ENCODE data around the gene CAPS.

The CAPS gene

DNA sequence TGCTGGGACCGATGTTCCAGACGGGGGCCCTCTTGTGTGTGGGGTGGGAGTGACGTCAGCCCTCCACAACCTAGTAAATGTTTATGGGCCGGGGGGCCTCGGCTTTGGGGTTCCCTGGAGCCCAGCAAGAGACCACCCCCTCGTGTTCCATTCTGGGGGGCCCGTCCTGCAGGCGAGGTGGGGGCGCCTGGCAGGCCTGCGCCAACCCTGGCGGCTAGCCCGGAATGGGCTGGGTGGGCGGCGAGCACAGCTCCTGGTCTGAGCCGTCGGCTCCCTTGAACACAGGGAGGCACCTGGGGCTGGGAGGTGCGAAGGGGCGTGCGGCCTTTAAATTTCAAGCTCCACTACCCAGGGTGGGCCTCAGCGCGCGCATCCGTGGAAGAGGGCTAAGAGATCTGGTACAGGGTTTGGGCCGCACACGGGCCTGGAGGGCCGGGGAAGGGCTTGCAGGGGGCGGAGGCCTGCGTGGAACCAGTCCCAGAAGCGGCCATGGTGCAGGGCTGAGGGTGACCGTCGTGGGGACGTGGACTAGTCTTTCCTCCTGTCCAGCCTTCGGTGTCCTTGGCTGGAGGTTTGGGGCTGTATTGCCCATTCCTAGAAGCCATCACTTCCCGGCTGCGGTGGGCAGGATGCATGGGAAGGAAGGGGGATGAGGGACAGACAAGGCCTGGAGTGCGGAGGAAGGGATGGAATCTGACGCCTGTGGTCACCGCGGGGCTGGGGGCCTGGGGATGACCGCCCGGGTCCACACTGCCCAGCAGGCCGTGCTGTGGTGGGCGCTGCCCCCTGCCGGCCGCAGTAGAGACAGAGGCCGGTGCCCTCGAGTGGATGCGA lies 21.9 kb upstream of the CAPS start:
- DNase-seq (ENCODE audit: low spot score), result no peak

DNA sequence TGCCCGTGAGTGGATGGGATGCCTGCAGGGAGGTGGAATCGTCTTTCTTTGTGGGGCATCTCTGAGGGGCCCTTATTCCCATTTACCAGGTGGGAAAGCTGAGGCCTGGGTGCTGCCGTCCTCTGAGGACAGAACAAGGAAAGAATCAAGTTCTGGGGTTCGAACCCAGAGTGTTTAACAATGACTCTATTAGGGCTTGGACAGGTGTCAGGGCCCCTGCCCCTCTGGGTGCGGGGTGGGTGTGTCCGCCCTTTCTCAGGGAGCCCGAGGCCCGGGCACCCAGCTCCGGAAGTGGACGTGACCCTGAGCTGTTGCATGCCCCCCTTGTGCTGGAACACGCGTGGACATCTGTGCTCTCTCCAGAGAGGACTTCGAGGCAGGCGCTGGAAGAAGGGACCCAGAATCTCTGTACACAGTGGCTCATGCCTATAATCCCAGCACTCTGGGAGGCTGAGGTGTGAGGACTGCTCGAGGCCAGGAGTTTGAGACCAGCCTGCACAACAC lies 21.2 kb upstream of the CAPS start:
- no peak for DNase-seq (ENCODE audit: low spot score)

- no peak for DNase-seq (ENCODE audit: low spot score)
These were observed 20.7 kb upstream of the CAPS start for GRCh38 chr19:5893296-5893903.

DNA sequence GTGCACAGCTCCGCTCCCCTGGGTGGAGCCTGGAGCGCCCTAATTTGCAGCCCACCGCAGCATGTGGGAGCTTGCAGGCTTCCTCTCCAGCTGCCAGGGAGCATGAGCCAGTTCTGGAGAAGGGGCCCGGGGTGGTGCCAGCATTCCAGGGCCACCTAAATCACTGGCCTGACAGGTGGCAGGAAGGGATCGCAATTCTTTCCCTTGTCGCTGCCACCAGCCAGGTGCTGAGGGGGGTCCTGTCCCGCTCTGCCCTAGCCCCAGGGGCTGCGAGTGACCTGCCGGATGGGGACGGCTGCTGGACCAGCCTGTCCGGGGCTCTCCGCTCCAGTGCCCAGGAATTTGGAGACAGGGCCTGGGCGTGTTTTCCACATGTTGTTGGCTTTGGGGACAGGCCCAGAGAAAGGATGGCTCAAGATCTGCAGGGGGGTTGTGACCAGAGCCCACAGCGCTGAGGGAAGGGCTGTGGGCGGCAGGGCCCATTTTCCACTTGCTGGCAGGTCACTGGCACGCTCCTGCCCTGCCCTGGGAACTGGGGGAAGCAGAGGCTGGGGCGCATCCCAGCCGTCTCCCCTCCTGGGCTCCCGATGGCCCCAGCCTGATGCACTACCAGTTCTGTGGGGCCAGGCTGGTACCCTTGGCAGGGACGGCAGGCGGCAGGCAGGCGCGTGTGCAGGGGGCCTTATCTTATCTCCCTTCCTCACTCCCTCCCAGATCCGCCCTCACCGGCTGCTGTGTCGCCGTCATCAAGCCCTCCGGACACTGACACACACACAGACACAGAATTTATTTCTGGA lies 19.9 kb upstream of the CAPS start:
- DNase-seq (ENCODE audit: low spot score), result no peak

- no peak for DNase-seq (ENCODE audit: low spot score)
These were observed 19.2 kb upstream of the CAPS start for GRCh38 chr19:5894704-5895349.

- DNase-seq (ENCODE audit: low spot score), result no peak
These were observed 18.6 kb upstream of the CAPS start for GRCh38 chr19:5895409-5895808.

DNA sequence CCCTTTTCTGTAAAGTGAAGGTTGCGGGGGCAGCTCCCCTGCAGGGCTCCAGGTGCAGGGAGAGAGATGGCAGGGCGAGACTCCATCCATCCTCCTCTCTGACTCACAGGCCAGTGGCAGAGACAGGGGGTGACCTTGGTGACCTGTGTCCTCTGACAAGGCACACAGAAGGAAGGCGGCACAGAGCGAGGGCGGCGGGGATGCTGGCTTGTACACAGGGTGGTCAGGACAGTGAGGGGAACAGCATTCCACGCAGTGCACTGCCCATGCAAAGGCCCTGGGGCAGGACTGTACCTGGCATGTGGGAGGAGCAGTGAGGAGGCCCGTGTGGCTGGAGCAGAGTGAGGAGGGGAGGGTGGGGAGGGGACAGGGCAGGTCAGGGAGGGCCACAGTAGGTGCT lies 18.2 kb upstream of the CAPS start:
- no peak for DNase-seq (ENCODE audit: low spot score)

- DNase-seq (ENCODE audit: low spot score), result no peak
These were observed 17.5 kb upstream of the CAPS start for GRCh38 chr19:5896365-5897076.

DNA sequence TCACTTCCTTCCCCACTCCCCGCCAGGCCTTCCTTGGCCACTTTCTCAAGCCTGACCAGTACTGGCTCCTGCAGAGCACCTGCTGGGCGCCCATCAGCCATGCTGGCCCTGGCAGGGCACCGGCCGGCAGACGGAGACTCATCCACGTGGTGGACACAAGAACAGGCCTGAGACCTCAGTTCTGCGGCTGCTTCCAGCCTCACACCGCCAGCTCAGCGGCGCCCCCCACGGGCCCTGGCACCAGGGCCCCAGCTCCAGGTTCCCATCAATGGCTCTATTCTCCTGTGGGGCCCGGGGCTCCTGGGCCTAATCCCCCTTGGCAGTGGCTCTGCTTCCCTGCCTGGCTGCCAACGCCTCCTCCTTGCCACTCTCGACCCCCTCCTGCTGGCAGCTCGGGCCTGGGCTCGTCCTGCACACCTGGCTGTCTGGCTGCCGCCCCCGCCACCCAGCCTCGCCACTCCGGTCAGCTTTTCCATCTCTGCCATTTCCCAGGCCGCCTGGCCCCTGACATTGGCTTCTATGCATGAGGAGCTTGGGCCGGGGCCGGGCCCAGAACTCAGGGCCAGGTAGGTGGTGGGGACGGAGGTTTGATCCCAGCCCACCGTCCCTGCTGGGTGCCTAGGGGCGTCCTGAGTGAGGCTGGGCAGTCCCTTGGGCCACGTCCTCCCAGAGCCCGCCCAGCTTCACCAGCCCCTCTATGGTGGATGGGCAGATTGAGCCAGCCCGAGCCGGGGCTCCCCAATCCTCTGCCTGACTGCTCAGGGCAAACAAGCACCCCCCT lies 16.7 kb upstream of the CAPS start:
- DNase-seq (ENCODE audit: low spot score), result no peak

DNA sequence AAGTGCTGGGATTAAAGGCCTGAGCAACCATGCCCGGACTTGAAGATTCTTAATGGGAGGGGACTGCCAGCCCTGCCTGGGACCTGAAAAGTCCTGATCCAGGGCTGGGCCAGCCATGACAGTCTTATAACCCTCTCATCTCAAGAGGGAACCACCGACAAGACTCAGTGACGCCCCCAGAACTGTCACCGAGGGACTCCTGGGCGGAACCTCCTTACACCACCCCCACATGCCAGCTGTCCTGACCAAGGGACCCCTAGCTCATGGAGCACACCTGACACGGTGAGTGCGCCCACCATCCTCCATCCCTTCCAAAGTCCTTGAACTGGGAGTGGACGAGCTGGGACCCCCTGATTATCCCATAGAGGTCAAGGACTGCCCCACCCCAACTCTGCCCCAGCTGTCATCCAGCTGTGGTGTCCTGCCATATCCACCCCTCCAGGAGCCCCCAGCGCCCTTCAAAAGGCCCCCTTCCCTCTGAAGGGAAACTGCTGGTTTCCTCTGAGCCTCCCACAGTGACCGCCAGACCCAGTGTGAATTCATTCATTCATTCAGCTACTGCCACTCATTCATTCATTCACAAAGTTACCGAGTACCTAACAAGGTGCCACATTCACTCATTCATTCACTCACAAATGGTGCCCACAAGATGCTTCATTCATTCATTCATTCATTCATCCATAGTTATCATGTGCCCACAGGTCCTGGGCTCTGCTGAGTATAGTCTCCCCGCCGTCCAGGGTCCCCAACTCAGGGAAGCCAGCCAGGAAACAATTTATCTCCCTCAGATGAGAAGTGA lies 14.1 kb upstream of the CAPS start:
- no peak for DNase-seq (ENCODE audit: low spot score)

GRCh38 chr19:5900976-5901375 lies 13.1 kb upstream of the CAPS start:
- DNase-seq (ENCODE audit: low spot score), result no peak

DNA sequence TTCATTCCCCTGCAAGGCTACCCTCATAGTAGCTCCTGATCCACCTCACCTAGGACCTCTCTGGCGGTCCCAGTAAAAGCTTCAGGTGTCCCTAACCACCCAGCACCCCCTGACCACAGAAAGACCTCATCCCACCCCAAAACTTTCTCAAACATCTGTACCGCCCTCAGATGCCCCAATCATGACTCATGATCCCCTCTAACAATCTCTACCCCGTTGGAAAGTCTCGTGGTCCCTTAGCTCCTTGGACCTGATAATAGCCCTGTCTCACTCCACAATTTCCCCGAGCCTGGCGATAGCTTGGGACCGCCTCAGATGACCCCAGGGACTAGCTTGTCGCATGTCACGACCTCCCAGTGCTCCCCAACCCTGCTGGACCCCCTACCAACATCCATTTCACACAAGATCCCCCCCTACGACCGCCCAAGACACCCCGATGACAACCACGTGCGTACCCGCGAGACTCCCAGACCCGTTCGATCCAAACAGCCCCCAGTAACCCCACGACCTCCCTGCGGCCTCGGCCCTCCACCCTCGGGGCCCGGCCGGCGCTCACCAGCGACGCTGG lies 10.9 kb upstream of the CAPS start:
- DNase-seq (ENCODE audit: low spot score), result no peak

DNA sequence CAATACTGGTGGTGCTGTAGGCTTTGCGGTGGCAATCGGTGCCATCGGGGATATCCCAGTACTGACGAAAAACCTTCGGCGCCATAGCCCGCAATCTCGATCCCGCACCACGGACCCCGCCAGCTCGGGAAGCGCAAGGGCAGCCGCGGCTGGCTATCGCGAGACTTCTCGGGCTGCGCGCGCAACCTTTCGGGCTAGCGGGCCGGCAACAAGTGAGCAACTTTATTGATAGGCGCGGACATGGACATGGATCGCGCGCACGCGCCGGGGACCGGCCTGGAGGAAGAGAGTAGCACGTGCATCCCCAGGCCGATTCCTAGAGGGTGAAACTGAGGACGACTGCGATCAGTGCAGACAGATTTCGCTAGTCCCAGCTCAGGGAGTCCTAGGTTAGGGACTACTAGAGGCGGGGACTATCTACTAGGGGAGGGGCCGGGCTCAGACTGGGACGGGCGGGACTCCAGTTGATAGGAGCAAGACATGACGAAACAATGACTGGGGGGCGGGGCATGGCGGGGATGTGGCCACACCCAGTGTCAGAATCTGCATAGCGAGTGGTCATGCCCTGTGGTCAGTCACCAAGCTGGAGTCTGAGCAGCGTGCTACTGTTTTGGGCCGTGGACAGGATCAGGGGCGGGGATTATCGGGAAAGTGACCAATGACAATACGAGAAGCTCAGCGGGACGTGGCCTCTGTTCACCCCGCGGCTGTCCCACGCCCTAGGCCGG lies 10.3 kb upstream of the CAPS start, which contains the start of gene NDUFA11:
Gene NDUFA11 (minus strand): TSS at position 167 of the 728 bp plus-strand sequence. CDS start 82 bp downstream, at position 85.
- peak; percentile 96 for DNase-seq (ENCODE audit: low spot score)

GRCh38 chr19:5904352-5905113 lies 9.5 kb upstream of the CAPS start, which contains the start of gene VMAC:
Gene VMAC, plus strand, starts transcription at chr19:5904872. Its CDS starts 19 bp downstream, at chr19:5904891.
- DNase-seq (ENCODE audit: low spot score), result peak; percentile 100

DNA sequence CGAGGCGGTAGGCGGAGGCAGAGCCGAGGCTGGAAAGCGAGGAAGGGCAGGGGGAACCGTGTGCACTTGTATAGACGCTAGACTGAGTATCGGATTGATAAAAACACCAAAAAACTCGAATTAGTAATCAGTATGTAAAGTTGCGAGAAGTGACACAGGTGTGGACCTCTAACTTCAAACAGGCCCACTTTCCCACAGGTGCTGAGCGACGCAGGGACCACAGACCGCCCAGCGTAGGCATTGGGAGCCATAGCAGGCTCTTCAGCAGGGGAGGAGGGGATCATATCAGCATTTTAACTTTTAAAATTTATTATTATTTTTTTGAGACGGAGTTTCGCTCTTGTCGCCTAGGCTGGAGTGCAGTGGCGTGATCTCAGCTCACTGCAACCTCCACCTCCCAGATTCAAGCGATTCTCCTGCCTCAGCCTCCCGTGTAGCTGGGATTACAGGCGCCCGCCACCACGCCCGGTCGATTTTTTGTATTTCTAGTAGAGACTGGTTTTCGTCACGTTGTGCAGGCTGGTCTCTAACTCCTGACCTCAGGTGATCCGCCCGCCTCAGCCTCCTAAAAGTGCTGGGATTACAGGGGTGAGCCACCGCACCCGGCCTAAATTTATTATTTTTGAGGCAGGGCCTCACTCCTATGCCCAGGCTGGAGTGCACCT lies 8.8 kb upstream of the CAPS start:
- DNase-seq (ENCODE audit: low spot score), result no peak

- no peak for DNase-seq (ENCODE audit: low spot score)
These were observed 6.8 kb upstream of the CAPS start for GRCh38 chr19:5907241-5907640.

- no peak for DNase-seq (ENCODE audit: low spot score)
These were observed 5.1 kb upstream of the CAPS start for GRCh38 chr19:5908773-5909442.

Data from CD4-positive, alpha-beta T cell treated with Interleukin-2 at 100 ng/mL for 4 hours (primary cell).